PC-3 (cell line): ENCODE data around the gene KIF3A.

ENCODE experiments used
- CTCF ChIP-seq: fragments of 300-600 bp; sonication (generic); conservative IDR thresholded peaks from 2 replicates; pipeline ENCODE4 v1.5.1; 2017; ENCODE audit warnings: antibody characterized with exemption, low read depth, mild to moderate bottlenecking, low read length
- EZH2 ChIP-seq: fragments of 300-600 bp; sonication (generic); IDR thresholded peaks from one replicate; pipeline ENCODE4 v1.6.1; 2017; ENCODE audit warnings: antibody characterized with exemption, mild to moderate bottlenecking, low read length; ENCODE audit not compliant: unreplicated experiment

GRCh38 chr5:132756542-132756941 lies 19.2 kb upstream of the KIF3A start:
- TF ChIP-seq CTCF (no peak), EZH2 (no peak)
